GM10248 (cell line): ENCODE data around the gene DOCK6.

Source experiments
- CTCF ChIA-PET: fragments of 300-600 bp; sonication (Branson Sonifier 250); formaldehyde crosslinking; extraction: SDS; loops from one replicate; lab custom pipeline; 2021; ENCODE audit warnings: antibody characterized with exemption; lab: Yijun Ruan, JAX
- POLR2A ChIA-PET: fragments of 350-650 bp; sonication (Branson Sonifier 250); formaldehyde crosslinking; extraction: SDS; loops from one replicate; lab custom pipeline; 2020; ENCODE audit warnings: antibody characterized with exemption; lab: Yijun Ruan, JAX
- DNase-seq: peaks from one replicate; pipeline ENCODE4 v3.0.0; 2012; ENCODE audit errors: extremely low spot score
- TF ChIP-seq, protein P1 (sequence below): IDR thresholded peaks from 2 replicates; pipeline ENCODE4 v1.5.1; 2012; ENCODE audit warnings: mild to moderate bottlenecking, low read depth; ENCODE audit errors: extremely low read depth, missing control alignments, control extremely low read depth

DOCK6 gene

DNA sequence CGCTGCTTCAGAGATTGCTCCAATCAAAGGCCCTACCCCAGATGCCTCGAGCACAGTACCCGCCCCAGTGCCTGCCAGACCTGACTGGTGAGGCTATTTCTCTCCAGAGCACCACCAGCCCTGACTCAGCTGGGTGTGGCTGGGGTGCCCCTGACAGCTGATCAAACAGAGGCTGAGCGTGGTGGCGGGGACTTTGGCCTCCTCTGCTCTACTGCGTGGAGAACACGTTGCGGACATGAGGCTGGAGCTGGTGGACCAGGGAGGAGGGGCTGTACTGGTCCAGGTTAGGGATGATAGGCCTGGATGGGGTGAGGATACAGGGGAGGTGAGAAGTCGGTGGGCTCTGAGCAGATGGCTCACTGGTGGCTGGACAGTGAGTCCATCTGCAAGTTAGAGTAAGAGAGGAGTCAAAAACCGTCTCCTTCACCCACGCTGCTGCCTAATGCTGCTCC is 3.5 kb upstream of the DOCK6 start:
- DNase-seq, result no peak
- CTCF ChIA-PET, result interaction anchor here (1.2 to 1.5 kb wide), 2 partner anchors 10 to 116 kb away, joined by 3 to 5 read pairs; no protein-coding TSS in a partner anchor
- POLR2A ChIA-PET, result no interaction called here
- TF ChIP-seq, protein P1, sequence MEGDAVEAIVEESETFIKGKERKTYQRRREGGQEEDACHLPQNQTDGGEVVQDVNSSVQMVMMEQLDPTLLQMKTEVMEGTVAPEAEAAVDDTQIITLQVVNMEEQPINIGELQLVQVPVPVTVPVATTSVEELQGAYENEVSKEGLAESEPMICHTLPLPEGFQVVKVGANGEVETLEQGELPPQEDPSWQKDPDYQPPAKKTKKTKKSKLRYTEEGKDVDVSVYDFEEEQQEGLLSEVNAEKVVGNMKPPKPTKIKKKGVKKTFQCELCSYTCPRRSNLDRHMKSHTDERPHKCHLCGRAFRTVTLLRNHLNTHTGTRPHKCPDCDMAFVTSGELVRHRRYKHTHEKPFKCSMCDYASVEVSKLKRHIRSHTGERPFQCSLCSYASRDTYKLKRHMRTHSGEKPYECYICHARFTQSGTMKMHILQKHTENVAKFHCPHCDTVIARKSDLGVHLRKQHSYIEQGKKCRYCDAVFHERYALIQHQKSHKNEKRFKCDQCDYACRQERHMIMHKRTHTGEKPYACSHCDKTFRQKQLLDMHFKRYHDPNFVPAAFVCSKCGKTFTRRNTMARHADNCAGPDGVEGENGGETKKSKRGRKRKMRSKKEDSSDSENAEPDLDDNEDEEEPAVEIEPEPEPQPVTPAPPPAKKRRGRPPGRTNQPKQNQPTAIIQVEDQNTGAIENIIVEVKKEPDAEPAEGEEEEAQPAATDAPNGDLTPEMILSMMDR, result no peak

DNA sequence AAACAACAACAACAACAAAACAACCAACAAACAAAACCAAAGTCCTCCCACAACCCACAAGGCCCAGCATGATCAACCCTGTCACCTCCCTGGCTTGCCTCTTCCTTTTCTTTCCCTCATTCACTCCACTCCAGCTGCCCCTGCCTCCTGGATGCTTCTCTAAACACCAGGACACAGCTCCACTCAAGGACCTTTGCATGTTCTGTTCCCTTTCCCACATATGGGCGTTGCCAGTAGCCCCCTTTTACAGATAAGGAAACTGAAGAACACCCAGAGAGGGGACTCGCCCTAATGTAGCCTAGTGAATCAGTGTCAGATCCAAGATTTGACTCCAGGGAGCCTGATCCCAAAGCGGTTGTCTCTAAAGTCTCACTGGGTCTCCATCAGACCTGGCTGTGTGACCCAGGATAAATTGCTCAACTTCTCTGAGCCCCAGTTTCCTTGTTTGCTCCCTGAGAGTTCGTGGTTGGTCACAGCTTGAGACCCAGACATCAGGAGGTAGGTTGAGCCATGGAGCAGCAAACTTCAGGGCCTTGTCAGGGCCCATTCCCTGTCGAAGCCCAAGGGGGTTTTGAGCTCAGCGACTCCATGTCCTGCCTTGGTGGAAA is 3.0 kb upstream of the DOCK6 start:
- no peak for DNase-seq
- ChIA-PET CTCF (interaction anchor here (1.2 to 2.8 kb wide), 3 partner anchors 9 to 116 kb away, joined by 3 to 9 read pairs (median 5); no protein-coding TSS in a partner anchor), POLR2A (no interaction called here)
- TF ChIP-seq, protein P1, result no peak

DNA sequence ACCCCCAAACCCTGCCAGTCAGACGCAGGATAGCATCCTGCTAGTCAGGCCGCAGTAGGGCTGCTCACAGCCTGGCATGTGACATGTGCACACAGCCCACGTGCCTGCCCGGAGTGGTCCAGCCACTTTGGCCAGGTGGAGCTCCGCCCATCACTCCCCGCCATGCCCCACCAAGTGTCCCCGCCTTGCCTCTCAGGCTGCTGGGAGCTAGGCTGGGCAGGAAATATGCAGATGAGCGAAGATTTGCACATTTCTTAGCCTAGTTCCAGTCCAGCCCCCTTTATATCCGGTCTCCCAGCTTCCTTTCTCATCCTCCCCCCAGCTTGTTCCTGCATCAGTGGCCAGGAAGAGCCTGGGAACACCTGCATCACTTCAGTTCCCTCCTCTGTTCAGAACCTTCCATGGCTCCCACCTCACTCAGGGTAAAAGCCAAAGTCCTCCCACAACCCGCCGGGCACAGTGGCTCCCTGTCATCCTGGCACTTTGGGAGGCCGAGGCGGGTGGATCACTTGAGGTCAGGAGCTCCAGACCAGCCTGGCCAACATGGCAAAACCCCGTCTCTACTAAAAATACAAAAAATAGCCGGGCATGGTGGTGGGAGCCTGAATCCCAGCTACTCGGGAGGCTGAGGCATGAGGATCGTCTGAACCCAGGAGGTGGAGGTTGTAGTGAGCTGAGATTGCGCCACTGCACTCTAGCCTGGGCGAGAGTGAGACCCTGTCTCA is 2.3 kb upstream of the DOCK6 start:
- TF ChIP-seq, protein P1, result no peak
- no peak for DNase-seq
- CTCF ChIA-PET, result interaction anchor here (0.9 to 2.8 kb wide), 2 partner anchors 16 to 22 kb away, joined by 4 to 9 read pairs; no protein-coding TSS in a partner anchor

DNA sequence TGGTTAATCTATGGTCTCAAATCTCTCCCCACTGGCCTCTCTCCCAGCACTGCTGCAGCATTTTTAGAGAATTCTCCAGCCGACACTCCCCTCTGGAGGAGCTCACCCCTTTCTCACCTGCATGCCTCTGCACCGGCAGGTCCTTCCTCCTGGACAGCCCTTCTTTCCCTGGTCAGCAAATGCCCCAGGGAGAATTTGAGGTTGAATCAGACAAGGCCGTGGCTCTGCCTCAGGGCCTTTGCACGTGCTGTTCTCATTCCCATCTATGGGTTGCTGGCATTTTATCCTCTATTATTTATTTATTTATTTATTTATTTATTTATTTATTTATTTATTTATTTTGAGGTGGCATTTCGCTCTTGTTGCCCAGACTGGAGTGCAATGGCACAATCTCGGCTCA is 1.4 kb upstream of the DOCK6 start:
- TF ChIP-seq, protein P1, result no peak
- POLR2A ChIA-PET, result no interaction called here
- no peak for DNase-seq
- CTCF ChIA-PET, result interaction anchor here (1.2 to 2.8 kb wide), 3 partner anchors 13 to 23 kb away, joined by 4 to 9 read pairs (median 4); no protein-coding TSS in a partner anchor

More for the DNA sequence above, 2.3 kb upstream of the DOCK6 start:
- POLR2A ChIA-PET, result interaction anchor here (0.5 kb wide), 1 partner anchor 33 kb away, joined by 3 read pairs; no protein-coding TSS in a partner anchor

DNA sequence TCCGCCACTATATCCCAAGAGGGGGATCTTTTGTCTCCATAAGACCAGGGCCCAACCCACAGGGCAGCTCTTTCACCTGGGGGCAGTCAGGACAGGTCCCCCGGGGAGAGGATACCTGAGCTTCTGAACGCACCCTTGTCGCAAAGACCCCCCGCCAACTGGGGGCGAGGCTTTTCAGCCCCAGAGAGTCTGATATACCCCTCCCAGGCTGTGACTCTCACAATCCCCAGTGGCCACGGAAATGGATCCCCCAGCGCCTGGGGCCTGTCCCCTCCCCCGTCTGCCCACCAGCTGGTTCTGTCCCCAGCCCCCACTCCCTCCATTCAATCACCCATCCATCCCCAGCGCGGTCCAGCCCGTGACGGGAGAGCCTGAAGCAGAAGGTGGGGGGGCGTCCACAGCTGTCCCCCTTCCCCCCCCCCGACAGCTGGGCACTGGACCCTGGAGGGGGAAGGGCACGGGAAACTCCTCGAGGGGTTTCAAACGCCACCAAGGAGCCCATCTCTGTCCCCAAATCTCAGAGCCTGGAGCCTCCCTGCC is 823 bp downstream of the DOCK6 start:
- CTCF ChIA-PET, result interaction anchor here (1.1 to 1.4 kb wide), 2 partner anchors 22 to 33 kb away, joined by 4 read pairs; no protein-coding TSS in a partner anchor
- TF ChIP-seq, protein P1, result no peak
- DNase-seq, result no peak
- POLR2A ChIA-PET, result no interaction called here

DNA sequence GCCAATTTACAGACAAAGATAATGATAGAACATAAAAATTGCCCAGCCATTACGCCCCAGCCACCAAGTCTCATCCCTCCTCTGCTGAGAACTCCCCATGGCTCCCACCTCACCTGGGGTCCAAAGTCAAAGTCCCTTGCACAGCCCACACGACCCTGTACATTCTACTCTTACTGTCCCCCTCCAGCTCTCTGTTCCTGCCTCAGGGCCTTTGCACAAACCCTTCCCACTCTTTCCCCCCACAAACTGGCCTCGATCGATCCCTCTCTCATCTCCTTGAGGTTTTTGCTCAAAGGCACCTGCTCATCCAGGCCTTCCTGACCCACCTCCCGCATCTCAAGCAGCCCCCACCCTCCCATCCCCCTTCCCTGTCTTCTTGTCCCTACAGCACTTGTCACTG is 1.3 kb downstream of the DOCK6 start:
- TF ChIP-seq, protein P1, result no peak
- ChIA-PET POLR2A (no interaction called here), CTCF (interaction anchor here (1.3 to 1.5 kb wide), 3 partner anchors 33 to 222 kb away, joined by 3 to 4 read pairs (median 3); no protein-coding TSS in a partner anchor)

More for the DNA sequence above, 1.3 kb downstream of the DOCK6 start:
- no peak for DNase-seq
